ENCODE measurements around the gene TMEM19.

Gene TMEM19

DNA sequence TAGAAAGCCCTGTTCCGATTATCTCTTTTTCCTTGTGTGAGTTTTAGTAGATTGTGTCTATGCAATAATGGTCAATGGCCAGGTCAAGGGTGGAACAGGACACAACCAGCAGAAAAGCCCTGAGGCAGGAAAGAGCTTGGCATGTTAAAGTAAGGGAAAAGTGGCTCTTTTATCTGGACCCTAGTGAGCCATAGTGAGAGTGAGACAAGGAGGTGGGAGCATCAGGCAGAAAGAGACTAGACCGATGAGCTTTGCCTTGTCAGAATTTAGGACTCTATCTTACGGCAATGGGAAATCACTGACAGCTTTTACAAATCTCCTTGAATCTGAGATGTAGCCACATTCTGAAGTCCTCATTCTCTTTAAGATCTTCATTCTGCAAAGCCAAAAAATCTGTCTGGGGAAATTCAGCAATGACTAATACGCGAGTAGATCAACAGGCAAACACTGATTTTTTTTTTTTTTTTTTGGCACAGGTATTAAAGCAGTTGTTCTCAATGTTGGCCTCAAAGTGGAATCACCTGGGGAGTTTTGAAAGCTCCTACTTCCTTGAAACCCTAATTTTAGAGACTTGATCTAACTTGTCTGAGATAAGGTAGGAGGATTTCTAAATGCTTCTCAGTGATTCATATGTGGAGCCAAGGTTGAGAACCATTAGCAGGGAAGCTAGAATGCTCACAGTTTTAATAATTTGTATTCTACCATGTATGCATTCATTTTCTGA is 33.9 kb downstream of the TMEM19 start:
- no peak for DNase-seq (ENCODE audit: low spot score)

DNA sequence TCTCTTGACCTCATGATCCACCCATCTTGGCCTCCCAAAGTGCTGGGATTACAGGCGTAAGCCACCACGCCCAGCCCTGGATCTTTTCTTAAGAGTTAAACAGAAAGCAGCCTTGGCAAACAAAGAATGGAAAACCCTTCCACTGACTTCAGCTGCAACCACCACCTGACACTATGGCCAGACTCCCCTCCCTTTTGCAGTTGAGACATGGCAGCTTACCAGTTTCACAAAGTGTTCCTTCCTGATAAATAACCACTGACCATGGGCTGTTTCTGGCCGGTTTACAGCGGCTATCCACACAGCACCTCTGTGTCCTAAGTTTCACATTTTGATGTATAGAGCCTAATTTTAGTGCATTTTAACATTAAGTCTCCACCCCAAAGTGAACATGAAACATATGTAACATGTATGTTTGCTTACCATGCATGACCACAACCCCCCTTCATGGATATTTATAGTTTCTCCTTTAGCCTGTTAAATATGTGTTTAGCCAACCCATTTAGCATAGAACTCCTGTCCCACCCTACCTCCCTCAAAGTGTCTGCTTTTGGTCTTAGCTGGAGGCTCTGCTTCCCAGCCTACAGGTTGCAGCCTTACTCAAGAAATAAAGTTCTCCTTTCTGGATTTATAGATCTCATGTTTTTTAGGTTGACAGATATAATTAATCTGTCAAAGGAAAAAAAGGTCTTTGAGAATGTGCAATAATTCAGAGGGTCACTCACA is 36.1 kb downstream of the TMEM19 start:
- no peak for DNase-seq (ENCODE audit: low spot score)

DNA sequence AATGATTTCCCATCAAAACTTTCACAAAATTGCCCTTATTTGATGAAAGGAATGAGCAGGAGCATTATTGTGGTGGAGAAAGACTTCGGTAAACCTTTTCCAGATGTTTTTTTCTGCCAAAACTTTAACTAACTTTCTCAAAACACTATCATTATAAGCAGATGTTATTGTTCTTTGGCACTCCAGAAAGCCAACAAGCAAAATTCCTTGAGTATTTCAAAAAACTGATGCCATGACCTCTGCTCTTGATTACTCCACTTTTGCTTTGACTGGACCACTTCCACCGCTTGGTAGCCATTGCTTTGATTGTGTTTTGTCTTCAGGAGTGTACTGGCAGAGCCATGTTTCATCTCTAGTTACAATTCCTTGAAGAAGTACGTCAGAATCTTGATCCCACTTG is 39.1 kb downstream of the TMEM19 start:
- no peak for DNase-seq (ENCODE audit: low spot score)

DNA sequence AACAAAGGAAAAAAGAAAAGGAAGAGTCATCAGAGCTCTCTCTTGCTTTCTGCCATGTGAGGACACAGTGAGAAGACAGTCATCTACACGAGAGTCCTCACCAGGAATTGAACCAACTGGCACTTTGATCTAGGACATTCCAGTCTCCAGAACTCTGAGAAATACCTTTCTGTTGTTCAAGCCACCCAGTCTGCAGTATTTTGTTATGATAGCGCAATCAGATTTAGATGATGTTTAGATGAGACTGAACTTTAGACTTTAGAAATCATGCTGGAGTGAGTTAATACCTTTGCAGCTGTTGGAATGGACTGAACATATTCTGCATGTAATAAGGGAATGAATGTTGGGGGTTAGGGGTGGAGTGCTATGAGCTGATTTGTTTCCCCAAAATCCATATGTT is 40.7 kb downstream of the TMEM19 start:
- no peak for DNase-seq (ENCODE audit: low spot score)

DNA sequence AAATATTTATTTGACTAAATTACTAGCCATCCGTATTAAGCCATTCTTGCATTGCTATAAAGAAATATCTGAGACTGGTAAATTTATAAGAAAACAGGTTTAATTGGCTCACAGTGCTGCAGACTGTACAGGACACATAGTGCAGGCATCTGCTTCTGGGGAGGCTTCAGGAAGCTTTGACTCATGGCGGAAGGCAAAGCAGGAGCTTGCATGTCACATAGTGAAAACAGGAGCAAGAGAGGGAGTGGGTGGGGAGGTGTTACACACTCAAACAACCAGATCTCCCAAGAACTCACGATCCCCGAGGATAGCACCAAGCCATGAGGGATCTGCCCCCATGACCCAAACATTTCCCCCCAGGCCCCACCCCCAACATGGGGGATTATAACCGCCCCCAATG is 42.1 kb downstream of the TMEM19 start:
- DNase-seq (ENCODE audit: low spot score), result no peak

DNA sequence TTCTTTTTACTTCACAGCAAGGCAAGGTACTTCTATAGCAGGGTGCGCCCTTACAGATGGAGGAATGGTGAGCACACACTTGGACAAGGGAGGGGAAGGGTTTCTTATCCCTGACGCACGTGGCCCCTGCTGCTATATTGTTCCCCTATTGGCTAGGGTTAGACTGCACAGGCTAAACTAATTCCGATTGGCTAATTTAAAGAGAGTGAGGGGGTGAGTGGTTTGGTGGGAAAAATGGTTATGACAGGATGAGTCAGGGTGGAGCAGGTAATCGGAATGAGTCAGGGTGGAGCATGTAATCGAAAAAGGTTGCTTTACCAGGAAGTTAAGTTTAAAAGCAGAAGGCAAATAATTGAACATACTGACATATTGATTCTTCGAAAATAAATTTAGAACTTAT is 45.1 kb downstream of the TMEM19 start:
- DNase-seq (ENCODE audit: low spot score), result no peak

DNA sequence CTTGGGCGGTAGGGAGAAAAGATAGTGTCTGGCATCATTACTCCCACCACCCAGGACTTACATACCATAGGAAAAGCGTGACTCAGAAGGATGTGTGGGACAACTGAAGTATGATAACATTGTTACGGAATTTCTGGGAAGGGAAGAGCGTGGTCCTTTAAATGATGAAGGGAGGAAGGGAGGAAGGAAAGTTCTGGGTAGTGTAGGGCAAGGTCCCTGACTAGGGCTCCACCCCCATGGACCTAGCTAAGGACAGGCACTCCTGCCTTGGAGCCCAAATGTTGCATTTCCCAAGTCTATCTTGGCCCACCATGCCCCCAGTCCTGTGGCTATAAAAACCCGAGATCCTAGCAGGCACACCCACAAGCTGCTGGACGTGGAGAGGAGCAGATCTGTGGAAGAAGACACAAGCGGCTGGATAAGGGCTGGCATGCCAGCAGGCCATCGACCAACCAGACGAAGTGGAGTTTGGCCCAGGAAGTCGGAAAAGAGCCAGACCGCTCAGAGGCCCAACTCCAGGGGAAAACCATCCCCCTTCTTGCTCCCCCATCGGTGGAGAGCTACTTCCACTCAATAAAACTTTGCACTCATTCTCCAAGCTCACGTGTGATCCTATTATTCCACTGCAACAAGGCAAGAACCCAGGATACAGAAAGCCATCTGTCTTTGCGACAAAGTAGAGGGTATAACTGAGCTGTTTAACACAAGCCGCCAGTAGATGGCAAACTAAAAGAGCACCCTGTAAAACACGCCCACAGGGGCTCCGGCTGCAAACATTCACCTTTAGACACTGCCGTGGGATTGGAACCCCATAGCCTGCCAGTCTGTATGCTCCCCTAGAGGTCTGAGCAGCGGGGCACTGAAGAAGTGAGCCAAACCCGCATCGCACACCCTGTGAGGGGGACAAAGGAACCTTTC is 45.8 kb downstream of the TMEM19 start:
- DNase-seq (ENCODE audit: low spot score), result no peak

DNA sequence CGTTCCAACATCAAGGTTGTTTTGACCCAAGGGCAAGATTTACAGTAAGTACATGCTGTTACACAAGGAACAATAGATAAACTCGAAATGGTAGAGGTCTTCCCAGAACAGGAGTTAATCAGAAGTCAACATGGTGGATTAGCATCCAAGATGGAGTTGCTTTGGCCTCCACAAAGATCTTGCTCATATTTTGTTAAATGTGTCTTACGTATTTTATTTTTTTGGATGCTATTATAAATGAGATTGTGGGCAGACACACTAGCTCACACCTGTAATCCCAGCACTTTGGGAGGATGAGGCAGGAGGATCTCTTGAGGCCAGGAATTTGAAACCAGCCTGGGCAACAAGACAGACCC is 46.5 kb downstream of the TMEM19 start:
- DNase-seq (ENCODE audit: low spot score), result no peak

DNA sequence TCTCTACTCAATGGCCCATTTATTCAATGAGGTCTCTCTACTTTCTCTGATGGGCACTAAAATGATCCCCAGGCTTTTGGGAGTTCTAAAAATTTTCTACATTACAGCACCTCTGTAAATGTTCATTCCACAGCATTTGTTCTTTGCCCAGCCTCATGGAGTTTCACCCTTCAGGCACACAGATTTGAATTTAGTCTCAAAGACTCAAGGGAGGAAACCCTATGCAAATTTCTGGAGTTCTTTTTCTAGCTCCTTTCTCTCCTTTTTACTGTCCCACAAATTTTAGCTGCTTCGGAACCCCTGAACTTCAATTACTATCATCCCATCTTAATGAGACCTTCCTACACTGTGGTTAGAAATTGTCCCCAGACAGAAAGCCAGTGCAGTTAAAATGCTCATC is 51.3 kb downstream of the TMEM19 start:
- no peak for DNase-seq (ENCODE audit: low spot score)

DNA sequence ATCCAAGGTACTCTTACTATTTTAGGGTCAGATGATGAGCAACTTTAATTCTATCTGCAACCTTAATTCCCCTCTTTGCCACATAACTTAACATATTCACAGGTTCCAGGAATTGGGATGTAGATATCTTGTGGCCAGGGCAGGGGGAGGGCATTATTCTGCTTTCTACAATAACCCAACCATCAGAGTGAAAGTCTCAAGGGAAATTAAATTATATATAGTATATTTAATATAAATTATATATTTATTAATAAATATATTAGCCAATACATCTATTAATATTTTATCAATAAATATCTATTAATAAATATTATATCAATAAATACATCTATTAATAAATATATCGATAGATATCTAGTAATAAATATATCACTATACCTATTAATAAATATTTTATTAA is 57.1 kb downstream of the TMEM19 start:
- DNase-seq (ENCODE audit: low spot score), result no peak

DNA sequence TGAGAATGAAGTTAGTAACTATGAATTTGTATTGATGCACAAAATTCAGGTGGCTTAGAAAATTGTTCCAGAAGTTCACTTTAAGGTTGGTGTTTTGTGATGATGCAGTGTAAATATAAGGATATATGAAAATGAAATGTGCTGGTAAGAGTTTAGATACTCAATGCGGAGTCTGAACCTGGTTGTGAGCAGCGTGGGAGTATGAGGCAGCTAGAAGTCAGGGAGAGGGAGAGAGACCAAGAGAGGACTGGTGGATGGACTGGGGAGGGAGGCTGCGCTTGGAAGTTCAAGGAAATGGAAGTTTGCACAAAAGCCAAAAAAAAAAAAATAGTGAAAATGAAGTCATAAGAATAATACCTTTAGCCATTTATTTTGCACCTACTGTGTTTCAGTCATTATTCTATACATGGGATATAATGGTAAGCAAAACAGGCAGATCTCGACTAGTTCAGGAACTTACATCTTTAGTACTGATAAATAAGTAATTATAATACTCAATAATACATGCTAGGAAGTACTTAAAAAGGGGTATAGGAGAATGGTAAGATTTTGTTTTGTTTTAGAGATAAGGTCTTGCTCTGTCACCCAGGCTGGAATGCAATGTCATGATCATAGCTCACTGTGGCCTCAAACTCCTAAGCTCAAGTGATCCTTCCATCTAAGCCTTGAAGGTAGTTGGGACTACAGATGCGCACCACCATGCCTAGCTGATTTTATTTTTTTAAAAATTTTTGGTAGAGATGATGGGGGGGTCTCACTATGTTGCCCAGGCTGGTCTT is 58.8 kb downstream of the TMEM19 start:
- no peak for DNase-seq (ENCODE audit: low spot score)

DNA sequence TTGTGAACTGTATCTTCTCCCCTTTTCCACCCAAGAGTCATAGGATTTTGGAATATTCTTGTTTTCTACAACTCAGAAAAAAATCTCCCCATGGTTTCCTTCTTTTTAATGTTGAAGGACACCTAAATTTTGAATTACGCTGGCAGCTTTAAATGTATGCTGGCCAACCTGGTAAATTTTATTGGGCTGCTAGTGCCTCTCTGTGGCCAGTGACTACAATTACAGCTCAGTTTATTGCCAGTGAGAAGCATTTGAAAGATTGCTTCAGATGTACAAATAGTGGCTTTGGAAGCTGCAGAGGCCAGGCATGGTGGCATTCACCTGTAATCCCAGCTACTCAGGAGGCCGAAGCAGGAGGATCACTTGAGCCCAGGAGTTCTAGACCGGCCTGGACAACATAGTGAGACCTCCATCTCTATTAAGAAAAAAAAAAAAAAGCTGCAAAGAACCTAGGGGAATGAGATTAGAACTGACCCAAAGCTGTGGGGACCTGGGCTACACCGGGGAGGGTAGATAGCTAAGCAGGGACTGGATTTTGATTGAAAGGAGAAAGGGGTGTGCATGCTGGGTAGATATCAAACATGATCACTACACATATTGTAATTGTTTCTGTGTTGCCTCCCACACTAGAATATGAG is 61.2 kb downstream of the TMEM19 start:
- peak; percentile 50 for DNase-seq (ENCODE audit: low spot score)

DNA sequence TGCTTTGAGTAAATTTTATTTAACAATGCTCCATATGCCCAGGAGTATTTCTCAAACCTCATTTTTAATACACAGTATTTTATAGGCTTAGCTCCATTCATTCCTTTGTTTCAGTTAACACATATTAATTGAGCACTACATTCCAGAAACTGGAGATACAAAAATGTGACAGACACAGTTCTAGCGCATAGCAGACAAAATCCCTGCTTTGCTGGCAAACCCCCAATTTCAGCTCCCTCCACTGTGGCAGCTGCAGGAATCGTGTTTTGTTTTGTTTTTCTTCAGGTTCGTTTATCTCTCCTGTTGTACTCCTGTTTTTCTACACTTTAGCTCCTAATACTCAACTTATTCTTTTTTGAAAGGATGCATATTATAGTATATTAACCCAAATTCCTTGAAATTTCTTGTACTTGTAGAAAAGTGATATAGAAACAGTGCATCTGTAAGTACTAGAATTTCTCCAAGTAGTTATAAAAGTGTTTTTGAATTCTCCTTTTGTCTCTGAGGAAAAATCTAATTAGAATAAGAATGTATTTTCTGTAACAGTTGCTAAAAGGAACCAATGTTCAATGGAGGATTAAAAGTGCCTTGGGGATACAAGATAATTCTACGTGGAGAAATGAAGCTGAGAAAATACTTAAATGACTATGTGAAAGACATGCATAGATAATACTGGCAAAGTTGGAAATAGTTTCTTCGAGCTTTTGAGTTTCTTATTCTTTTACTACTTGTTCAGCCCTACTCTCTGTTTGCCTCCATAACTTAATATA is 62.4 kb downstream of the TMEM19 start:
- DNase-seq (ENCODE audit: low spot score), result no peak

DNA sequence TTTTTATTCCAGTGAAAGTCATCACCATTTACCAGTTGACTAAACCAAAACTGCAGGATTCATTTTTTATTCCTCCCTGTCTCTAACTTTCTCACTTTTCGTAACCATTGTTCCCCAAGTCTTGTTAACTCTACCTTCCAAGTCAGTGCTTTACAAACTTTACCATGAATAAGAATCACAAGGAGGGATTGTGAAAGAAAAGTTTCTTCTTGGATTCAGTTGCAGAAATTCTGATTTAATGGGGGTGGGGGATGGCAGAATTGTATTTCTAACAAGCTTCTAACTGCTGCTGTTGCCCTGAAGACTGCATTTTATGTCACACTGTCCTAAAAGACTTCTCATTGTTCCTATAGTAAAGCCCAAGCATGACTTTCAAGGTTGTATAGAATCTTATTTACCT is 63.8 kb downstream of the TMEM19 start:
- no peak for DNase-seq (ENCODE audit: low spot score)

DNA sequence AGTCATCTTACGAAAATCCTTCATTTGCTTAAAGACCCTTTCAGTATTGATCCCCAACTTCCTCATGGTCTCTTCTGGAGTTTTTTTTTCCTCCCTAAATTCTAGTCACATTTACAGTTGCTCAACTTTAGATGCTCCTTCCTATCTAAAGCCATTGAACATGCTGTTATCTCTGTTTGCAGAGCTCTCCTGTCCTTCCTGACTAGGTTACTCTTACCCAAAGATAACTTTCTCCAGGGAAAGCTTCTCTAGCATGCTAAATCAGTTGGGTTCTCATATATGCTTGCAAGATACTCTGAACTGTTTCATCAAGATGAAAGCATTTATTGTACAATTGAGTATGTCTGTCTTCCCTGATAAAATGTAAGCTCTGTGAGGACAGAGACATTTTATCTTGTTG is 67.0 kb downstream of the TMEM19 start:
- no peak for DNase-seq (ENCODE audit: low spot score)

Measured in kidney capillary endothelial cell (primary cell).